OCI-LY7 (cell line): Measurements from ENCODE around the gene OAS1. TPM values are rescaled to one million over a fixed set of nuclear protein-coding genes. Genes with fewer than 3 reads are reported as not detected.

Experiments used
- BruUV-seq: library from RNA; stranded (reverse); fragments of 400-500 nt; replicated peaks from 2 replicates; lab custom pipeline; 2021; lab: Mats Ljungman, UMichigan
- CTCF ChIA-PET: fragments of 300-600 bp; sonication (Branson Sonifier 250); formaldehyde crosslinking; loops from one replicate; lab custom pipeline; 2022; ENCODE audit warnings: antibody characterized with exemption; ENCODE audit not compliant: unreplicated experiment; lab: Charles Lee
- POLR2A ChIA-PET: fragments of 300-600 bp; sonication (Branson Sonifier 250); formaldehyde crosslinking; loops from one replicate; lab custom pipeline; 2022; ENCODE audit warnings: antibody characterized with exemption; lab: Charles Lee
- DNase-seq: peaks from one replicate; pipeline ENCODE4 v3.0.0-alpha.2; 2015; ENCODE audit warnings: low spot score
- H2AFZ ChIP-seq: fragments of 200-600 bp; sonication (generic), shearing (Covaris generic); 2 replicates; pipeline ENCODE4 v1.6.1; 2014; ENCODE audit warnings: mild to moderate bottlenecking, antibody characterized with exemption, low read length, moderate library complexity
- H3K27ac ChIP-seq: fragments of 200-600 bp; sonication (generic); 2 replicates; pipeline ENCODE4 v1.5.1; 2014; ENCODE audit warnings: mixed run types, low read depth, mild to moderate bottlenecking, moderate library complexity, low read length, inconsistent platforms; ENCODE audit not compliant: poor library complexity, severe bottlenecking
- H3K36me3 ChIP-seq: fragments of 200-600 bp; sonication (generic); 2 replicates; pipeline ENCODE4 v1.6.1; 2014; ENCODE audit warnings: mild to moderate bottlenecking, antibody characterized with exemption, low read length, moderate library complexity, mixed read lengths; ENCODE audit not compliant: insufficient read depth
- H3K4me1 ChIP-seq: fragments of 200-600 bp; sonication (generic); 2 replicates; pipeline ENCODE4 v1.5.1; 2014; ENCODE audit warnings: mild to moderate bottlenecking, low read length; ENCODE audit not compliant: insufficient read depth, poor library complexity, severe bottlenecking
- H3K4me2 ChIP-seq: fragments of 200-600 bp; sonication (generic); 2 replicates; pipeline ENCODE4 v1.6.1; 2014; ENCODE audit warnings: mild to moderate bottlenecking, low read length
- H3K4me3 ChIP-seq: fragments of 200-600 bp; sonication (generic); 2 replicates; pipeline ENCODE4 v1.5.1; 2014; ENCODE audit warnings: mild to moderate bottlenecking, low read depth, low read length; ENCODE audit not compliant: poor library complexity, severe bottlenecking
- H3K79me2 ChIP-seq: fragments of 200-600 bp; sonication (generic); 2 replicates; pipeline ENCODE4 v1.6.1; 2016; ENCODE audit warnings: low read depth, mild to moderate bottlenecking, low read length, moderate library complexity, mixed read lengths; ENCODE audit not compliant: insufficient read depth
- H3K9me2 ChIP-seq: fragments of 200-600 bp; sonication (generic); 2 replicates; pipeline ENCODE4 v1.6.1; 2016; ENCODE audit warnings: mild to moderate bottlenecking, low read length, mixed read lengths; ENCODE audit not compliant: insufficient read depth
- H3K9me3 ChIP-seq: fragments of 200-600 bp; sonication (generic); 2 replicates; pipeline ENCODE4 v1.6.1; 2014; ENCODE audit warnings: mild to moderate bottlenecking, mixed run types, low read length, mixed read lengths
- H4K20me1 ChIP-seq: fragments of 200-600 bp; sonication (generic); 2 replicates; pipeline ENCODE4 v1.6.1; 2014; ENCODE audit warnings: mild to moderate bottlenecking, antibody characterized with exemption, low read length, moderate library complexity, mixed read lengths; ENCODE audit not compliant: insufficient read depth
- CTCF ChIP-seq: fragments of 200-600 bp; sonication (generic); conservative IDR thresholded peaks from 2 replicates; pipeline ENCODE4 v1.5.1; 2014; ENCODE audit warnings: mild to moderate bottlenecking, antibody characterized with exemption, low read length, moderate library complexity, mixed read lengths
- EZH2phosphoT487 ChIP-seq: fragments of 200-600 bp; sonication (generic); IDR thresholded peaks from 2 replicates; pipeline ENCODE4 v1.6.1; 2018; ENCODE audit warnings: low read depth, borderline replicate concordance, mild to moderate bottlenecking, mixed run types, antibody characterized with exemption, low read length, moderate library complexity, mixed read lengths
- intact Hi-C: fragments of 100-400 bp; cut with micrococcal nuclease; formaldehyde crosslinking; loops from one replicate; pipeline ENCODE4 v1.10.0; 2022; ENCODE audit not compliant: unreplicated experiment
- total RNA-seq, 2 experiments: library from RNA; depleted of rRNA in 1 of 2; stranded (reverse); fragments of >200 nt in 1 of 2; shearing (Covaris generic) in 1 of 2; gene quantifications; 2 replicates each; pipeline ENCODE4 v1.2.3, GENCODE V29; 2014 to 2022

OAS1 gene
- total RNA-seq, 2 experiments from 2014 or later, result 49.6 to 56.3 TPM

DNA sequence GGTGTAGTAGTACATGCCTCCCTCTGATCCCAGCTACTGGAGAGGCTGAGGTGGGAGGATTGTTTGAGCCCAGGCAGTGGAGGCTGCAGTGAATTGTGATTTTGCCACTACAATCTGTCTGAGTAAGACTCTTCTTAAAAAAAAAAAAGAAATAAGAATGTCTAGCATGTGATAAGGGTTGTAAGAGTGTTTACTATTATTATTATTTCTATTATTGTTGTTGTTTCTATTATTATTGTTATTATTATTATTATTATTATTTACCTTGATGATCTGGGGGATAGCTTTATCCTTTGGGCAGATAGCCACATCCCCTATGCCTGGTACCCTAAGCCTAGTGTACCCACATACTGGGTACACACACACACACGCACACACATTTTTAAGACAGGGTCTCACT is 35.8 kb downstream of the OAS1 start:
- Histone ChIP-seq H3K4me1 (peaks cover 30% of the 10 kb centered on the region), H3K9me3 (no peaks in the 10 kb centered on the region), H3K79me2 (no peaks in the 10 kb centered on the region), H4K20me1 (no peaks in the 10 kb centered on the region), H3K4me2 (no peak overlapping the region), H2AFZ (no peak overlapping the region), H3K36me3 (no peaks in the 10 kb centered on the region), H3K4me3 (no peak overlapping the region), H3K9me2 (no peaks in the 10 kb centered on the region), H3K27ac (no peak overlapping the region)
- no peak for TF ChIP-seq CTCF
- TF ChIP-seq EZH2phosphoT487, result no peak
- POLR2A ChIA-PET, result no interaction called here
- DNase-seq, result no peak
- no TSS peak for BruUV-seq
- intact Hi-C loops, result no loop called here
- CTCF ChIA-PET, result no interaction called here

- no TSS peak for BruUV-seq
- no peaks in the 10 kb centered on the region for H4K20me1 ChIP-seq
- no peak overlapping the region for H2AFZ ChIP-seq
- ChIA-PET CTCF (no interaction called here), POLR2A (no interaction called here)
- H3K36me3 ChIP-seq, result no peaks in the 10 kb centered on the region
- H3K4me3 ChIP-seq, result no peak overlapping the region
- H3K9me2 ChIP-seq, result no peaks in the 10 kb centered on the region
- H3K27ac ChIP-seq, result no peak overlapping the region
- no peak overlapping the region for H3K4me2 ChIP-seq
- TF ChIP-seq CTCF (no peak), EZH2phosphoT487 (no peak)
- H3K79me2 ChIP-seq, result no peaks in the 10 kb centered on the region
- intact Hi-C loops, result no loop called here
- peaks cover 16% of the 10 kb centered on the region for H3K4me1 ChIP-seq
- H3K9me3 ChIP-seq, result no peaks in the 10 kb centered on the region
- no peak for DNase-seq
These were observed 37.4 kb downstream of the OAS1 start for GRCh38 chr12:112944024-112944690.

DNA sequence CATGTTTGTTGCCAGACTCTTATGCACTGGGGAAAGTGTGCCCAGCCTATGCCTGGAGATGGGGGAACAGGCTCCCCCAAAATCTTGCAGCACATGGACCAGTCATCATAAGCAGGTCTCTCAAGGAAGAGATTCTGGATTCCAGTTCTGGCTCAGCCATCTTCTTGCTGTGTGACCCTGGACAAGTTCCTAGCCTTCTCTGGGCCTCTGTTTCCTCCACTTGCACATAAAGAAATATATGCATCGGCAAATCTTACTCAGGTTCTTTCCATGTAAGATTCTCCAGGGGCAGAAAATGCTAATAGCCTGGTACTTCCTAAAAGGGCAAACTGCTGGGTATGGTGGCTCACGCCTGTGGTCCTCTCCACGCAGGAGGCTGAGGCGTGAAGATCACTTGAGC is 38.8 kb downstream of the OAS1 start:
- no TSS peak for BruUV-seq

More for the DNA sequence above, 38.8 kb downstream of the OAS1 start:
- Histone ChIP-seq H3K36me3 (no peaks in the 10 kb centered on the region), H3K4me1 (peaks cover 2% of the 10 kb centered on the region), H3K4me3 (no peak overlapping the region), H3K9me2 (no peaks in the 10 kb centered on the region), H3K4me2 (no peak overlapping the region), H3K27ac (no peak overlapping the region), H4K20me1 (no peaks in the 10 kb centered on the region), H3K79me2 (no peaks in the 10 kb centered on the region), H2AFZ (no peak overlapping the region), H3K9me3 (no peaks in the 10 kb centered on the region)
- TF ChIP-seq CTCF (no peak), EZH2phosphoT487 (no peak)
- intact Hi-C loops, result no loop called here
- no peak for DNase-seq
- ChIA-PET CTCF (no interaction called here), POLR2A (no interaction called here)
